GM21529 (cell line): ENCODE measurements around the gene GLIS1.

ENCODE experiments used
- ATAC-seq: cut with Tn5 transposase; IDR thresholded peaks from one replicate; pipeline ENCODE4 v1.9.1; 2021; ENCODE audit not compliant: unreplicated experiment

GLIS1 gene

GRCh38 chr1:53552981-53553733 lies 185.8 kb downstream of the GLIS1 start:
- ATAC-seq, result no peak

- no peak for ATAC-seq
Observed at GRCh38 chr1:53552146-53552861, 186.7 kb downstream of the GLIS1 start.

GRCh38 chr1:53551428-53551995 lies 187.5 kb downstream of the GLIS1 start:
- no peak for ATAC-seq

- no peak for ATAC-seq
Observed at GRCh38 chr1:53550201-53550741, 188.7 kb downstream of the GLIS1 start.

- no peak for ATAC-seq
Observed at GRCh38 chr1:53549781-53550180, 189.2 kb downstream of the GLIS1 start.

GRCh38 chr1:53549287-53549686 lies 189.7 kb downstream of the GLIS1 start:
- ATAC-seq, result no peak

GRCh38 chr1:53548031-53548491 lies 190.9 kb downstream of the GLIS1 start:
- ATAC-seq, result no peak

GRCh38 chr1:53547231-53547790 lies 191.7 kb downstream of the GLIS1 start:
- no peak for ATAC-seq

- no peak for ATAC-seq
Observed at GRCh38 chr1:53546409-53547155, 192.4 kb downstream of the GLIS1 start.

- ATAC-seq, result no peak
Observed at GRCh38 chr1:53545663-53546408, 193.1 kb downstream of the GLIS1 start.

GRCh38 chr1:53544728-53545515 lies 194.0 kb downstream of the GLIS1 start:
- no peak for ATAC-seq

- ATAC-seq, result no peak
Observed at GRCh38 chr1:53543778-53544695, 194.9 kb downstream of the GLIS1 start.

GRCh38 chr1:53543130-53543777 lies 195.7 kb downstream of the GLIS1 start:
- no peak for ATAC-seq

- ATAC-seq, result no peak
Observed at GRCh38 chr1:53542551-53542950, 196.4 kb downstream of the GLIS1 start.

GRCh38 chr1:53541761-53542550 lies 197.0 kb downstream of the GLIS1 start:
- no peak for ATAC-seq

- no peak for ATAC-seq
Observed at GRCh38 chr1:53541263-53541625, 197.7 kb downstream of the GLIS1 start.
